Dedifferentiated amniotic fluid mesenchymal stem cell (primary cell): ENCODE results near the gene GNA12.

Source experiments
- DNase-seq: peaks from one replicate; pipeline ENCODE4 v3.0.0-alpha.2; 2016; ENCODE audit errors: extremely low spot score

Gene GNA12

GRCh38 chr7:2838451-2838850, 5.7 kb downstream of the GNA12 start:
- DNase-seq = no peak

- no peak for DNase-seq
Observed at GRCh38 chr7:2837496-2837895, 6.6 kb downstream of the GNA12 start.

GRCh38 chr7:2834748-2835441, 9.2 kb downstream of the GNA12 start:
- no peak for DNase-seq

GRCh38 chr7:2833083-2833910, 10.8 kb downstream of the GNA12 start:
- no peak for DNase-seq

- no peak for DNase-seq
Observed at GRCh38 chr7:2832461-2832860, 11.6 kb downstream of the GNA12 start.

- no peak for DNase-seq
Observed at GRCh38 chr7:2830609-2831376, 13.3 kb downstream of the GNA12 start.

- no peak for DNase-seq
Observed at GRCh38 chr7:2829040-2829439, 15.1 kb downstream of the GNA12 start.

- DNase-seq = no peak
Observed at GRCh38 chr7:2826771-2827170, 17.3 kb downstream of the GNA12 start.

GRCh38 chr7:2825559-2826227, 18.4 kb downstream of the GNA12 start:
- no peak for DNase-seq

- no peak for DNase-seq
Observed at GRCh38 chr7:2824678-2825461, 19.2 kb downstream of the GNA12 start.

GRCh38 chr7:2824026-2824677, 20.0 kb downstream of the GNA12 start:
- no peak for DNase-seq

- no peak for DNase-seq
Observed at GRCh38 chr7:2823130-2823529, 21.0 kb downstream of the GNA12 start.

GRCh38 chr7:2821842-2822507, 22.1 kb downstream of the GNA12 start:
- peak; percentile 47 for DNase-seq

- no peak for DNase-seq
Observed at GRCh38 chr7:2821161-2821841, 22.8 kb downstream of the GNA12 start.

GRCh38 chr7:2820508-2820934, 23.6 kb downstream of the GNA12 start:
- peak; percentile 88 for DNase-seq

GRCh38 chr7:2819954-2820397, 24.1 kb downstream of the GNA12 start:
- no peak for DNase-seq

- DNase-seq = no peak
Observed at GRCh38 chr7:2819161-2819953, 24.8 kb downstream of the GNA12 start.

- no peak for DNase-seq
Observed at GRCh38 chr7:2818653-2819052, 25.5 kb downstream of the GNA12 start.
